ENCODE data around the gene MLC1.

Gene MLC1

DNA sequence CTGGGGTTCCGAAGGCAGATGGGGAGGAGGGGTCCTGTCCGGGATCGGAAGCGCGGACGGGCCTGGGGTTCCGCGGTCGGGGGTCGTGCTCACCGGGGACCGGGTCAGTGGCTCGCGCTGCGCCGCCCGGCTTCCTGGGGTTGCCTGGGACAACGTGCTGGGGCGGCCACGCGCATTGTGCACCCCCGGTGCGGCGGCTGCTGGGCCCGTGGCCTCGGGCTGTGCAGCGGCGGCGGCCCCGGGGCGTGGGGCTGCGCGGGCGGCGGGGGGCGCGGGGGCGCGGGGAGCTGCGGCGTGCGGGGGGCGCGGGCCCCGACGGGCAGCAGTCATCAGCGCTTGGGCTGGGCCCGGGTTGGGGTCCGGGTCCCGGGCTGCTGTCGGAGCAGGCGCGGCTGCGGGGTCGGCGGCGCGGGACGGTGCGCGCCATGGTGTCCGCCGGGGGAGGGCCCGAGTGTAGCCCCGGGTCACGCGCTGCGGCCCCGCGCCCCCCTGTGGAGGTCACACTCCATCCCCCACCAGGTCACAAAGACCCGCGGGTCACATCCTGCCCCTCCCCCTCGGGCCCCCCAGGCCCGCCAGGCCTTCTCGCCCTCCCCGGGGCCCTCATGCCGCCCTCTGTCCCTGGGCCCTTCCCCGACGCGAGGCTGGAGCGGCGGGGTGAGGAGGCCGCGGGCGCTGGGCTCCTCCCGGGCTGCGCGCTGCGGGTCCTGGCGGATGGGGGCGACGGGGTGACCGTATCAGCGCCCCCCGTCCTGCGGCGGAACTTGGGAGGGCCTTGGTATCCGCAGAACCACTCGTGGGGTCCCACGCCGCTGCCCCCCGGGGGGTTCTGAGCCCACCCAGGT lies 26.9 kb downstream of the MLC1 start, which contains the start of gene TTLL8:
Gene TTLL8 (minus strand): TSS at position 238 of the 845 bp plus-strand sequence.
- no peak for DNase-seq (ENCODE audit: low spot score)

DNA sequence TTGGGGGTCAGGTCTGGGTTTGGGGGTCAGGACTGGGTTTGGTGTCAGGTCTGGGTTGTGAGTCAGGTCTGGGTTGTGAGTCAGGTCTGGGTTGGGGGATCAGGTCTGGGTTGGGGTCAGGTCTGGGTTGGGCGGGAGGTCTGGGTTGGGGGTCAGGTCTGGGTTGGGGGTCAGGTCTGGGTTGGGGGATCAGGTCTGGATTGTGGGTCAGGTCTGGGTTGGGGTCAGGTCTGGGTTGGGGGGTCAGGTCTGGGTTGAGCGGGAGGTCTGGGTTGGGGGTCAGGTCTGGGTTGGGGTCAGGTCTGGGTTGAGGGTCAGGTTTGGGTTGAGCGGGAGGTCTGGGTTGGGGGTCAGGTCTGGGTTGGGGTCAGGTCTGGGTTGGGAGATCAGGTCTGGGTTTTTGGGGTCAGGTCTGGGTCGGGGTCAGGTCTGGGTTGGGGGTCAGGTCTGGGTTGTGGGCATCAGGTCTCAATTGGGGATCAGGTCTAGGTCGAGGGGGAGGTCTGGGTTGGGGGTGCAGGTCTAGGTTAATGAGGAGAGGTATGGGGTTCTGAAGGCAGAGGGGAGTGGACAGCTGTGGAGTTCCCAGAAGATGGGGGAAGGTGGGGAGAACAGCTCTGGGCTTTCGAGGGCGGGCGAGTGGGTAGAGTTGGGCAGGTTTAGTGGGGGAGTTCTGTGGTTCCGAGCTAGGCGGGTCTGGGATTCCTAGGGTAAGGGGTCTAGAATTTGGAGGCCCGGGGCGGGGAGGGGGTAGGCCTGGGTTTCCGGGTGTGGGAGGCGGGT lies 27.8 kb downstream of the MLC1 start:
- no peak for DNase-seq (ENCODE audit: low spot score)

DNA sequence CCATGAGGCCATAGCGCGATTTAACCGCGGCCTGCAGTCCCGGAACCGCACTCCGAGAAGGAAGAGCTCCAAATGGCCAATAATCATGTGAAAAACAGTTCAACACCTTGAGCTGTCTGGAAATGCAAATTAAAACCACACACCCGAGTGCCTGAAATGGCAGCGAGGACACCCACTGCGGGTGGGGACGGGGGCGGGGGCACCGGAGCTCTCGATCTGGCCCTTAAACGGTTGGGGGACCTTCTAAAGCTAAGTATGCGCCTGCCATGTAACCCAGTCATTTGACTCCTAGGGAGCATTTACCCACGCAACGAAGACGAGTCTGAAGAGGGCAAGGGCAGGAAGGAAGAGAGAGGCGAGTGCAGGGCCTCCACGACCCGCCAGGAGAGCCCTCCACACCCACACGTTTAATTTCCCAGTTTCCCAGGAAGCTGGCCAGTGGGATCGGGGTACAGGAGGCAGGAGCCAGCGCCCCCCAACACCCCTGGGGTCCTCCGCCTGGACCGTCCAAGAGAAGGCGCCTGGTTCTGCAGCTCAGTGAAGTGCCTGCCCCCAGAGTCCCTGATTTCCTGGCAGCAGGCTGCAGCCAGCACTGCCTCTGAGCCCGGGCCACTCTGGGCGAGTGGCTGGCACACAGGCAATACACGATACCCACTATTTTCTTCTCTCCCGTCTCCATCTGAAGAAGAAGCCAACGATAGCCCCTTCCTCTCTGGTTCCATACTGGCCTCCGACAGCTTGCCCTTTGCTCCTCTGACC lies 28.8 kb downstream of the MLC1 start:
- DNase-seq (ENCODE audit: low spot score) = no peak

DNA sequence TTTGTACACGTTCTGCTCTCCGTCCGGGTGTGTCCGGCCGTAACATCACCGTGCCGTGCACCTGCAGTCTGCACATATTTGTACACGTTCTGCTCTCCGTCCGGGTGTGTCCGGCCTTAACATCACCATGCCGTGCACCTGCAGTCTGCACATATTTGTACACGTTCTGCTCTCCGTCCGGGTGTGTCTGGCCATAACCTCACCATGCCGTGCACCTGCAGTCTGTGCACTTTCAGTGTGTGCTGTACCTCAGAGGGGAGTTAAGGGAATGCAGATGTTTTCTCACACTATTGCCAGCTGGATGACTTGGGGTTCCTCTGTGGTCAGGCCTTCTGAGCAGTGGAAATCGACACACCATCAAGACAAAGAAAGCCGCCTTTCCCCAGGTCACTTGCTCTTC lies 31.4 kb downstream of the MLC1 start:
- DNase-seq (ENCODE audit: low spot score) = no peak

DNA sequence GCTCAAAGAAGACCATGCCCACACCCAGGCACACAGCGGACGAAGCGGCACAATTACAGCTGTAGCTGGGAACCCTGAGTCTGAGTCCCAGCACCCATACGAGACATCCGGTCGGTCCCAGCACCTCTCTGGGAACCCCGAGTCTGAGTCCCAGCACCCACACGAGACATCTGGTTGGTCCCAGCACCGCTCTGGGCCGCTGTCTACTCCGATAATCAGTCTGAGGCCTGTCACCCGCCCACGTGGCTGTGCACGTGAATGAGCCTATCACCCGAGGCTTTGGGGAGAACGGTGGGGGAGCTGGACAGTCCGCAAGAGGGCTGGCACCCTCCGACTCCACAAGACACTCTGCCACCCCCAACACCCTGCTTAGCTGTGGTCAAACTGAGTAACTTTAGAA lies 33.3 kb downstream of the MLC1 start:
- DNase-seq (ENCODE audit: low spot score) = no peak

DNA sequence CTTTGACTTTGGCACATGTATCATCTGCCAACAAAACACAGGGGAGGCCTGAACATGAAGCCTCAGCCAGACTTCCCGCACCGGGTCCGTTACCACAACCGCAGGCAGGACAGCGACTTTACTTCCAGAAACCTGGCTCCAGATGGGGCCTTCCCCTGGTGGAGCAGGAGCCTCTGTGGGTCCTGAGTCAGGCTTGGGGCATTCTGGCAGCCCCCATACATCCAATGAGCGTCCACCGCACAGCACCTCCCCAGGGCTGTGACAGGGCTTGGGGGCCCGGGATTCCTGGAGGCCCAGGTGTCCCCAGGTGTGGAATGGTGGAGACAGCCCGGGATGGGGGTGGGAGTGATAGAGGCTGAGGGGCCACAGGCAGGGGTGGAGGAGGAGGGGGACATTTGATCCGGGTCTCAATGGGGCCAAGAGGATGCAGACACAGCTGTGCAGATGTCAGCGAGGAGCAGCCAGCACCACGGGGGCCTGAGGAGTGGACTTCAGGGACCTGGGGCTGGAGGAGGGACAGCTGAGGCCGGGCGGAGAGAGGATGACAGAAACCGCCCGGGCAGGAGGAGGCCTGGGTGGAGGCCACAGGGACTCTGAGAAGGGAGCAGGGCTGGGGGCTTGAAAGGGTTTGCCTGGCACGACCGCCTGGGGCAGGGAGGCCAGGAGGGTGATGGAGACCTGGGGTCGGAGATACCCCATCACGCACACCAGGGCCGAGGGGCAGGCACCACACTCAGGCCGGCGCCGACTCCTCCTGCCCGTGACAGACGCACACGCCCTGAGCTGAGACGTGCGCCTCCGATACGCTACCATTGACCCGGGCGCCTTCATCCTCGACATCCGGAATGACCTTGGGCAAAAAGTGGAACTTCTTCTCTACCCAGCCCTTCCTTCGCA lies 35.7 kb downstream of the MLC1 start:
- no peak for DNase-seq (ENCODE audit: low spot score)

DNA sequence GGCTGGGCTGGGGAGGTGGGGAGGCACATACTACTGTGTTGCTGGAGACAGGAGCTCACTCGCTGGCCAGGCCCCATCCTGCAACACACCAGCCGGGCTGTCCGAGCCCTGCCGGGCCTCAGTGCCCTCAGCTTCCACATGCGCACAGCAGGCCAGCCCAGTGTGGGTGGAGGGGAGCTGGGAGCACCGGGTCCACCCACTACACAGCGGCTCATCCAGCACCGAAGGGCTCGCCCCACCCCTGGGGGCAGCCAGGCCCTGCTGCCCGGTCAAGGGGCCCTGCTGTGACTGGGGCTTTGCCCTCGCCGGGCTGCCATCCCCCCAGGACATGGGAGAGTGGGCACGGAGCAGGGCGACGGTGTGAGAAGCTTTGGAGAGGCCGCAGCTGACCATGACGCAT lies 36.4 kb downstream of the MLC1 start:
- no peak for DNase-seq (ENCODE audit: low spot score)

DNA sequence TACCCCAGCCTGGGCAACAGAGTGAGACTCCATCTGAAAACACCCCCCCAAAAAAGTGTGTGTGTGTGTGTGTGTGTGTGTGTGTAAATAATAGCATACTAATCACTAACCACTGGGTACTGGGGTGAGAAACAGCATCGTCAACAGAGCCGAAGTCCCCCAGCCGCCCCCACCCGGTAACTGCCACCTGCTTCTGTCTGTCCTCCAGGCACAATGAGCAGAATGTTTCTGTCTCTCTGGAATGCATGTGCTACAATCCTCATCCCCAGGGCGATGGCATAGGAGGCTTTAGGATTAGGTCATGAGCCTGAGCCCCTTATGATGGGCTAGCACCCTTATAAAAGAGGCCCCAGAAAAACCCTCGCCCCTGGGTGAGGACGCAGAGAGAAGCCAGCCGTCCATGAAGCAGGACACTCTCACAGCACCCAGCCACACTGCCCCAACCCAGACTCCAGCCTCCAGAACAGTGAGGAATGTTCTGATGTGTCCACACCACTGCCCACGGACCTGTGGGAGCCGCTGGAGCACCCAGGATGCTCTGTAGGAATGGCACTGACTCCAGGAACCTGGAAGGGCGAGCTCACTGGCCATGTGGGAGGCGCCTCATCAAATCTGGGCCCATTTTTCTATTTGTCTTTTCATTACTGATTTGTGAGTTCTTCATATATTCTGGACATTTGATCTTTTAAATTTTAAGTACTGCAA lies 37.0 kb downstream of the MLC1 start:
- no peak for DNase-seq (ENCODE audit: low spot score)

DNA sequence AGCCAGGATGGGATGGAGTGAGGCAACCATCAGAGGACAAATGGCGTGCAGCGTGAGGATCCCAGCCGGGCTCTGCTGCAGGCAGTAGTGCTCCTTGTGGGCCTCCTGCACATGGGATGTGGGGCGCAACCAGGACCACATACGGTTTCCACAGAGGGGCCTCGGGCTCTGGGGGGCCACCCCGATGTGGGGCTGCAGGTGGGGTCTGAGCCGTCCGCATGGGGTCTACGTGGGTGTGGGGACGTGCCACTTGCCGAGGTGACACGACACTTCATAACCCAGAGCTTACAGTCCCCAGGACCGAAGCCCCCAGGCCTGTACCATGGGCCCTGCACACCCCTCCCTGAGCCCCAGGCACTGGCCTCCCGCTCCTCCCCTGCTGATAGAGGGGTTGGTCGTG lies 37.9 kb downstream of the MLC1 start:
- no peak for DNase-seq (ENCODE audit: low spot score)

DNA sequence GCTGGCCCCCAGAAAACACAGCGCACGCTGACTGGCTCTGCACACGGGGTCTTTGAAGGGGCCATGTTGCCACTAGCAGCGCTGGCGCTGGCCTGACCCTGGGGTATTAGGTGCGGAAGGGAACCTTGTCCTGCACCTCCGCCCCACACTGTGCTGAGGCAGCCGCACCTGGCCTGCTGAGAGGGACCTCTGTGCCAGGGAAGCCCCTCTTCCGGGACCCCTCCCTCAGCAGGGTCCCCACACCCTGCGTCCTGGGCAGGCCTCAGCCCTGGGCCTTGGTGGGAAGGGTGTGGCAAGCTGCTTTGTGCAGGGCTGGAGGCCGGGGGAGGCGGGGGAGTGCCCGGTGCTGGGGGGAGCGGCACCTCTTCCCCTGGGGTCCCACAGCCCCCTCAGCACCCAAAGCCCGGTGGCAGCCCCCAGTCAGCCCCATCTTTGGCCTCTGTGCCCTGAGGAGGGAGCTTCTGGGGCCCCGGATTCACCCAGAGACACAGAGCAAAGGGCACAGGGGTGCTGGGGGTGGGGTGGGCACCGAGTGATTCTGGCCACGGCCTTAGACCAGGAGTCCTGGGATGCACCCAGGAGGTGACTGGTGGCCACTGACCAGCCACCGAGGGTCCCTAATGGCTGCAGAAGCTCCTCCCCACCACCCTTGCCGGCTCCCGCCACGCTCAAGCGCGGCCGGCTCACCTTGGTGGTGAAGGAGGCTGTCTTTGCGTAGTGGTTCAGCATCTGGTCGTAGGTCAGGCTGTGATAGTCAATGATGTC lies 38.6 kb downstream of the MLC1 start:
- no peak for DNase-seq (ENCODE audit: low spot score)

DNA sequence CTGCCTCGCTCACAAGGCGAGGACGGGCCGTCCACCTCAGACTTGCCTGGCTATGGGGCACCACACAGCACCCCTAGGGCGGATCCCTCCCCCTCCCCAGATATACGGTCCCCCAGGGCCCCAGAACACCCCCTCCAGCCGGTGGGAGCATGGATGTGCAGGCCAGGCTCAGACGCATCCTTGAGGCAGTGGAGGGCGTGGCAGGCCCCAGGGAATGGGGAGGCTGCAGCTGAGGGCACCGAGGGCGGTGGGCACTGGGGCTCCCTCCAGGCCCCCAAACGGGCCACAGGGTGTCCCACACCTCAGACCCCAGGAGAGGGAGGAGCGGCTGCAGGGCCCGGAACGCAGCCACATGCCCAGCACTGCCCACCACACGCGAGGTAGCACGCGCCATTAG lies 39.2 kb downstream of the MLC1 start:
- DNase-seq (ENCODE audit: low spot score) = no peak

DNA sequence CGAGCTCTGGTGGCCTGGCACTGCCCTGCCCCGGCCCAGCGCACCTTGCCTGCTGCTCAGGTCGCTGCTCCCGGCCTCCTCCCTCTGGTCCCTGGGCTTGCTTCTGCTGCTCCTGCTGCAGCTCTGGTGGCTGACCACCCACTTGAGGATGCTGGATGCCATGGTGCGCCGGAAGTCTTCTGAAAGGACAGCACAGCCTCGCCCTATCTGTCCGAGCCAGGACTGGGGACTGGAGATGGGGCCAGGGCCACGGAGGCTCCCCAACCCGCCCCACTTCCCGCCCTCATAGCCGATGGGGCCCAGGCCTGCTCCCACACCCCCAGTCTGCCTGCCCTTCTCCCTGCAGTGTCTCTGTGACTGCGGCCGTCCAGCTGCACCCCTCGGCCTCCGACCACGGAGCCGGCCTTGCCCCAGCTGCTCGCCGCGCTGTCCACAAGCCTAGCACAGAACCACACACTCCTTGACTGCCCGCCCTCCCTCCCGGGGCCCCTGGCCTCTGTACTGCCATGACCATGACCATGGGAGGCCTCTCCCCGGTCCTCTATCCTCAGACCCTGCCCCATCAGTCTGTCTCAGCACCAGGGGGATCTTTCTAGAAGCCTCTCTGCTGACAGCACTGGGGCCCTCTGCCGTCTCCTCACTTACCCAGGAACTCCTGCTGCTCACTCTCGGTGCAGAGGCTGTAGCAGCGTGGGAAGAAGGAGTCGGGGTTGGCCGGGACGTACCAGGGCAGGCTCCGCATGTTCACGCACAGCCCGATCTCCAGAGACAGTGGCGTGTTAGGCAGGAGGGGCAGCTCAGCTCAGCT lies 39.8 kb downstream of the MLC1 start:
- no peak for DNase-seq (ENCODE audit: low spot score)

DNA sequence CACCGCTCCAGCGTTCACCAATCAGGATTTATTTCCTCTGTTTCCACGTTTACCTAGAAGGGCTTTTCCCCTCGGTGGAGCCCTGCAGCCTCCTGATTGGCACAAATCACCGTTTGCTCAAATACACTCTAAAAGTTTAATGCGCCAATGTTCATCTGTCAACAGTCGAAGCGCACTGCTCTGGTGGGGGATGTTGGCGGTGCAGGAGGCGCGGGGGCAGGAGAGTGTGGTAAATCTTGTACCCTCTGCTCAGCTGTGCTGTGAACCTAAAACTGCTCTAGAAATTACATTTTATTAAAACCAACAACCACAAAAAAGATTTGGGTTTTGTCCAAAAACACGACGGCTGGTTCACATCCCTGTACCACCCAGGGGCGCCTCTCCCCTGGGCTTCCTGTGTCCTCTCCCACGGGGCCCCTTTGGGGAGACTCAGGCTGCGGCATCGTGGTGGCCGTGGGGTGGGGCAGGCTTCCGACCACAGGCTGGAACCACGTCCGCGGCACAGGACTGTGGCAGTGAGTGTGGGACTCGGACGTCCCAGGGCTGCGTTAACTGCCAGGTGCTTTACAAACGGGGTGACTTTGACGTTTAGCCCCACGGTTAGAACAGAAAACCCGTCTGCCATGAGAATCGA lies 40.6 kb downstream of the MLC1 start:
- DNase-seq (ENCODE audit: low spot score) = no peak

DNA sequence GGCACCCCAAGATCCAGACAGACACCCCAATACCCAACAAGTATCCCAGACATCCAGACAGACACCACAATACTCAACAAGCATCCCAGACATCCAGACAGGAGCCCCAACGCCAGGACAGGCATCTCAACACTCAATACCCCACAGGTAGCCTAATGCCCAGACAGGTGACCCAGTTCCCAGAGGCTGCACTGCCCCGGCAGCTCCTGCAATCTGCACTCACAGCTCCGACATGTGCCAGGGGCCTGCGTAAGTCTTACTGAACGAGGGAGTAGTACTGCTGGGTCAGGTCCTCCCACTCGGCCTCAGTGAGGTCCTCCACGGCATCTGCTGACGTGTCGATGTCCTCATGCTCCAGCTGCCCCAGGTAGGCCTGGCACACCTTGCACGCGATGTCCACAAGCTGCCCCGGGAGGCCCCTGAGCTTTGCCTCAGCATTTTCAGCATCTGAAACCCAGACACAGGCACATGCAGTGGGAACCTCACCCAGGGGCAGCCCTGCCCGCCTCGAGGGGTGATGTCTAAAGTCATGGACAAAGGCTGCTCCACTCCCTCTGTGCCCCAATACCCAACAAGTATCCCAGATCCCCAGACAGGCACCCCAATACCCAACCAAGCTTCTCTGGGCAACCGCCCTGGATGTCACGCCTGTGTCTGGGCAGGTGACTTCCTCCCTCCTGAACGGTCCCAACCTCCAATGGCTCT lies 43.7 kb downstream of the MLC1 start:
- no peak for DNase-seq (ENCODE audit: low spot score)

DNA sequence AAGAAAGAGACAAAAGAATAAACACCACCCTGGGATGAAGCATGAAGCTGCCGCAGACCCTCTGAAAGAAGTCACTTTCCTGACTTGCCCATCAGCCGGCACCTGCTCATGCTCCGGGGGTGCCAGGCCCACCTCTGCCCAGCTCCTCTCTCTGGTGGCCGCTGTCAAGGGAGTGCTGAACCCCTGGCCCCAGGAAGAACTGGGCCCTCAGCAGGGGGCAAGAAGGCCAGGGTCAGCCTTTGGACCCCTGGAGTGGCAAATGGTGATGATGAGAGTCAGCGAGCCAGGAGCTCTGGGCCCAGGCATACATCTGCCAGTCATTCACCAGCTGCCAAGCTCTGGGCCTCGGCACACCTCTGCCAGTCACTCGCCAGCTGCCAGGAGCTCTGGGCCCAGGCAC lies 44.5 kb downstream of the MLC1 start:
- DNase-seq (ENCODE audit: low spot score) = no peak

DNA sequence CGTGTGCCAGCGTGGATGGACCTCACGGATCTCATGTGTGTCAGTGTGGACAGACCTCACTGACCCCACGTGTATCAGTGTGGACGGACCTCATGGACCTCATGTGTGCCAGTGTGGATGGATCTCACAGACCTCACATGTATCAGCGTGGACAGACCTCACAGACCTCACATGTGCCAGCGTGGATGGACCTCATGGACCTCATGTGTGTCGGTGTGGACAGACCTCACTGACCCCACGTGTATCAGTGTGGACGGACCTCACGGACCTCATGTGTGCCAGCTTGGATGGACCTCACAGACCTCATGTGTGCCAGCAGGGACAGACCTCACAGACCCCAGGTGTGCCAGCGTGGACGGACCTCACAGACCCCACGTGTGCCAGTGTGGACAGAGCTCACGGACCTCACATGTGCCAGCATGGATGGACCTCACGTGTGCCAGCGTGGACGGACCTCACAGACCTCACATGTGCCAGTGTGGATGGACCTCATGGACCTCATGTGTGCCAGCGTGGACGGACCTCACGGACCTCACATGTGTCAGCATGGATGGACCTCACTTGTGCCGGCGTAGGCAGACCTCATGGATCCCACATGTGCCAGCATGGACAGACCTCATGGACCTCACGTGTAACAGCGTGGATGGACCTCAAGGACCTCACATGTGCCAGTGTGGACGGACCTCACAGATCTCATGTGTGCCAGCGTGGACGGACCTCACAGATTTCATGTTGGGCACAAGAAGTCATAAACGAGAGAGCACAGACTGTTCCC lies 45.4 kb downstream of the MLC1 start:
- DNase-seq (ENCODE audit: low spot score) = peak; percentile 63

DNA sequence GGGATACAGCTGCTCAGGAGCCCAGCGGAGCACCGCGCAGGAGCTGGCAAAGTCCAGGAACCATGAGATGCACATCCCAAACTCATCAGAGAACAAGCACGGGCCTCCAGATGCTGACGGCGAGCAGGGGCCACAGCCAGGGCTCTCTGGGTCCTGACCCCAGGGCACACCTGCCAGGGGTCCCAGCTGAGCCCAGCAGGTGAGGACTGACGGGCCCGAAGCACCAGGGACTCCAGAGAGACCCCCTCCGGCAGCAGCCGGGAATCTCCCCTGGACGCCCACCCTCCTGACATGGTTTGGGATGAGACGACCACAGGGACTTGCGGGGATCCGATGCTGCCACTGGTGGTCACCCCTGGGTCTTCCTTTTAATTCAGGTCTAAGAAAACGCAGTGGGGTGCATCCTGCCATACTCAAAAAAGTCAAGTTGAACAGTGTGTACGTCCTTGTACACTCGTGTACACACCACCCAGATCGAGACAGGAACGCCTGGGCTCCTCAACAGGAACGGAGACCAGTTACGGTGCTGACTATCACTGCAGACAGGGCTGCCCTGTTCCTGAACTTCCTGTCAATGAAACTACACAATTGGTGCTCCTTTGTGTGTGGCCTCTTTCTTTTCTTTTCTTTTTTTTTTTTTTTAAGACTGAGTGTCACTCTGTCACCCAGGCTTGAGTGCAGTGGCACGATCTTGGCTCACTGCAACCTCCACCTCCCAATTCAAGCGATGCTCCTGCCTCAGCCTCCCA lies 49.1 kb downstream of the MLC1 start:
- no peak for DNase-seq (ENCODE audit: low spot score)

Measured in left forelimb (tissue), 1 donor.